GM03348 (cell line): Measurements from ENCODE around the gene FBXO21.
"Not testable (repeated sequence)": the region's sequence is repeated elsewhere in the genome, so short reads cannot be mapped to it uniquely, and the experiment has no call there.

Experiments used
- DNase-seq: peaks from one replicate; pipeline ENCODE4 v3.0.0; 2012; ENCODE audit warnings: low spot score

FBXO21 gene

GRCh38 chr12:117199956-117200744 is 9.9 kb upstream of the FBXO21 start:
- not testable (repeated sequence) for DNase-seq

- not testable (repeated sequence) for DNase-seq
Measured at GRCh38 chr12:117196334-117196733, 6.1 kb upstream of the FBXO21 start.

GRCh38 chr12:117195027-117195426 is 4.8 kb upstream of the FBXO21 start:
- not testable (repeated sequence) for DNase-seq

- no peak for DNase-seq
Measured at GRCh38 chr12:117193903-117194302, 3.6 kb upstream of the FBXO21 start.

GRCh38 chr12:117192581-117192980 is 2.3 kb upstream of the FBXO21 start:
- not testable (repeated sequence) for DNase-seq

- DNase-seq, result no peak
Measured at GRCh38 chr12:117192057-117192456, 1.8 kb upstream of the FBXO21 start.

- DNase-seq, result peak; percentile 68
Measured at GRCh38 chr12:117189725-117190209, 503 bp downstream of the FBXO21 start.

GRCh38 chr12:117188961-117189724 is 1.1 kb downstream of the FBXO21 start:
- peak; percentile 49 for DNase-seq

GRCh38 chr12:117188121-117188665 is 2.1 kb downstream of the FBXO21 start:
- no peak for DNase-seq

GRCh38 chr12:117187421-117187820 is 2.8 kb downstream of the FBXO21 start:
- no peak for DNase-seq

GRCh38 chr12:117182866-117183265 is 7.4 kb downstream of the FBXO21 start:
- no peak for DNase-seq

GRCh38 chr12:117181468-117181843 is 8.8 kb downstream of the FBXO21 start:
- not testable (repeated sequence) for DNase-seq

- DNase-seq, result no peak
Measured at GRCh38 chr12:117180758-117181467, 9.4 kb downstream of the FBXO21 start.

GRCh38 chr12:117178745-117179144 is 11.5 kb downstream of the FBXO21 start:
- DNase-seq, result no peak

GRCh38 chr12:117178301-117178700 is 12.0 kb downstream of the FBXO21 start:
- DNase-seq, result no peak

- DNase-seq, result no peak
Measured at GRCh38 chr12:117172168-117172567, 18.1 kb downstream of the FBXO21 start.

- no peak for DNase-seq
Measured at GRCh38 chr12:117171499-117172162, 18.6 kb downstream of the FBXO21 start.

- no peak for DNase-seq
Measured at GRCh38 chr12:117169548-117169947, 20.7 kb downstream of the FBXO21 start.

- DNase-seq, result no peak
Measured at GRCh38 chr12:117168976-117169375, 21.3 kb downstream of the FBXO21 start.

GRCh38 chr12:117167769-117168168 is 22.5 kb downstream of the FBXO21 start:
- no peak for DNase-seq

GRCh38 chr12:117166107-117166506 is 24.2 kb downstream of the FBXO21 start:
- DNase-seq, result no peak

- no peak for DNase-seq
Measured at GRCh38 chr12:117165342-117165741, 24.9 kb downstream of the FBXO21 start.
